Measurements from ENCODE around the gene IDH3G. TPM values are rescaled to one million over a fixed set of nuclear protein-coding genes. Genes with fewer than 3 reads are reported as not detected.

Gene IDH3G
- total RNA-seq, 6 experiments from 2014 or later = 19.4 to 70.1 (median 27.4) TPM

DNA sequence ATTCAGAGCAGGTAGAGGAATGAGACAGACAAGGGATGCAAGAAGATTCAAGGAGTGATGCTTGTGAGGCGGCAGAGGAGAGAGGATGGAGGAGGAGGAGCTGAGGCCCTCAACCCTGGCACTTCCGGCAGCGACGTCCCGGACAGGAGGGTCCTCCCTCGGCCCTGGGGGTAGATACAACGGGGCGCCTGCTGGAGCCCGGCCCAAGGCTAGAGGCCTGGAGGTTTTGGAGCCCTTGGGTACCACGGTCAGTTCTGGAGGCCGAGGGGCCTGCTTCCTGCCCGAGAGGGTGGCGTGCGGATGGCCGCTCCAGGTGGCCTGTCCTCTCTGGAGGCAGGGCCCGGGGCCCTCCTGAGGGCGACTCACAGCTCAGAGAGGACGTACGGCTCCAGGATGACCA, 13.8 kb upstream of the IDH3G start:
- no peaks in the 10 kb centered on the region for H3K9me3 ChIP-seq
- H3K27ac ChIP-seq = no peak overlapping the region
- DNase-seq (no peak), ATAC-seq (no peak)
- 92% methylated on average over 2 of the region's 19 CpGs for WGBS (ENCODE audit: insufficient coverage, low coverage, low lambda C conversion rate, missing lambda C conversion rate)
- no peaks in the 10 kb centered on the region for H3K36me3 ChIP-seq
- H3K4me3 ChIP-seq = no peak overlapping the region
- TF ChIP-seq, protein P1, sequence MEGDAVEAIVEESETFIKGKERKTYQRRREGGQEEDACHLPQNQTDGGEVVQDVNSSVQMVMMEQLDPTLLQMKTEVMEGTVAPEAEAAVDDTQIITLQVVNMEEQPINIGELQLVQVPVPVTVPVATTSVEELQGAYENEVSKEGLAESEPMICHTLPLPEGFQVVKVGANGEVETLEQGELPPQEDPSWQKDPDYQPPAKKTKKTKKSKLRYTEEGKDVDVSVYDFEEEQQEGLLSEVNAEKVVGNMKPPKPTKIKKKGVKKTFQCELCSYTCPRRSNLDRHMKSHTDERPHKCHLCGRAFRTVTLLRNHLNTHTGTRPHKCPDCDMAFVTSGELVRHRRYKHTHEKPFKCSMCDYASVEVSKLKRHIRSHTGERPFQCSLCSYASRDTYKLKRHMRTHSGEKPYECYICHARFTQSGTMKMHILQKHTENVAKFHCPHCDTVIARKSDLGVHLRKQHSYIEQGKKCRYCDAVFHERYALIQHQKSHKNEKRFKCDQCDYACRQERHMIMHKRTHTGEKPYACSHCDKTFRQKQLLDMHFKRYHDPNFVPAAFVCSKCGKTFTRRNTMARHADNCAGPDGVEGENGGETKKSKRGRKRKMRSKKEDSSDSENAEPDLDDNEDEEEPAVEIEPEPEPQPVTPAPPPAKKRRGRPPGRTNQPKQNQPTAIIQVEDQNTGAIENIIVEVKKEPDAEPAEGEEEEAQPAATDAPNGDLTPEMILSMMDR (IDR thresholded peaks at IDR 0.05) = no peak
- no peak for TF ChIP-seq POLR2A (IDR thresholded peaks at IDR 0.05)
- H3K27me3 ChIP-seq = no peaks in the 10 kb centered on the region
- H3K4me1 ChIP-seq = no peaks in the 10 kb centered on the region
- intact Hi-C loops (cut with DNase I) = no loop called here

- no peak for DNase-seq
- no peaks in the 10 kb centered on the region for H3K4me1 ChIP-seq
- no peak overlapping the region for H3K27ac ChIP-seq
- intact Hi-C loops (cut with DNase I) = no loop called here
- no peaks in the 10 kb centered on the region for H3K9me3 ChIP-seq
- H3K27me3 ChIP-seq = no peaks in the 10 kb centered on the region
- no peak for ATAC-seq
- H3K36me3 ChIP-seq = no peaks in the 10 kb centered on the region
- no peak for TF ChIP-seq POLR2A (IDR thresholded peaks at IDR 0.05)
- TF ChIP-seq, protein P1 (IDR thresholded peaks at IDR 0.05) = no peak
- H3K4me3 ChIP-seq = no peak overlapping the region
- WGBS (ENCODE audit: insufficient coverage, low coverage, low lambda C conversion rate, missing lambda C conversion rate) = 100% methylated on average over 1 of the region's 28 CpGs
Observed at GRCh38 chrX:153806999-153807575, 12.9 kb upstream of the IDH3G start.

DNA sequence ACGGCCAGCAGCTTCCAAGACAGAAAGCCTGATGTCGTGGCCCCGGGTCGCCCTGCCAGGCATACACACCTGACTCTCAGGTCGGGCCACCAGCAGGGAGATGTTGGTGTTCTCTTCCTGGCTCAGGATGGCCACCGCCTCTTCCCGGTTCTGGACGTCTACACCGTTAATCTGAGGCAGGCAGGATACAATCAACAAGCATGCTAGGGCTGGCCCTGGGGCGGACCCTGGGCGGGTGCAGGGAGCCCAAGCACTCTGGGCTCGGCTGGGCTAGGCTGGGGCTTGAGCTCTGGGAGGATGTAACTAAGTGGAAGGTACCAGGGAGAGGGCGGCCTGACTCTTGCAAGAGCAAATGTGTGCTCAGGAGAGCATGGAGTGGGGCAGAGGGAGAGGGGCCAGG, 11.3 kb upstream of the IDH3G start:
- no peak for TF ChIP-seq POLR2A (IDR thresholded peaks at IDR 0.05)
- TF ChIP-seq, protein P1 (IDR thresholded peaks at IDR 0.05) = no peak
- H3K27ac ChIP-seq = no peak overlapping the region
- H3K27me3 ChIP-seq = no peaks in the 10 kb centered on the region
- H3K4me3 ChIP-seq = no peak overlapping the region
- no peaks in the 10 kb centered on the region for H3K4me1 ChIP-seq
- DNase-seq (no peak), ATAC-seq (no peak)
- intact Hi-C loops (cut with DNase I) = no loop called here
- 52% methylated on average over 4 of the region's 13 CpGs for WGBS (ENCODE audit: insufficient coverage, low coverage, low lambda C conversion rate, missing lambda C conversion rate)
- no peaks in the 10 kb centered on the region for H3K36me3 ChIP-seq
- H3K9me3 ChIP-seq = no peaks in the 10 kb centered on the region

- H3K4me3 ChIP-seq = no peak overlapping the region
- no peaks in the 10 kb centered on the region for H3K36me3 ChIP-seq
- no peaks in the 10 kb centered on the region for H3K4me1 ChIP-seq
- H3K9me3 ChIP-seq = no peaks in the 10 kb centered on the region
- ATAC-seq = no peak
- H3K27me3 ChIP-seq = no peaks in the 10 kb centered on the region
- no peak for TF ChIP-seq POLR2A (IDR thresholded peaks at IDR 0.05)
- TF ChIP-seq, protein P1 (IDR thresholded peaks at IDR 0.05) = no peak
- 87% methylated on average over 3 of the region's 25 CpGs for WGBS (ENCODE audit: insufficient coverage, low coverage, low lambda C conversion rate, missing lambda C conversion rate)
- no peak overlapping the region for H3K27ac ChIP-seq
- intact Hi-C loops (cut with DNase I) = no loop called here
- DNase-seq = no peak
Observed at GRCh38 chrX:153804621-153805020, 10.4 kb upstream of the IDH3G start.
